RWPE2 (cell line): ENCODE measurements around the gene DNAJB13.

Experiments used
- ATAC-seq: fragments of 200-7000 bp; cut with Tn5 transposase; 3 replicates; pipeline ENCODE4 v1.9.1; 2021; ENCODE audit warnings: low read depth
- DNase-seq: peaks from one replicate; pipeline ENCODE4 v3.0.0-alpha.2; 2020; ENCODE audit warnings: low spot score
- H3K27ac ChIP-seq: fragments of 450-650 bp; 2 replicates; pipeline ENCODE4 v1.5.1; 2017; ENCODE audit warnings: mild to moderate bottlenecking; ENCODE audit not compliant: poor library complexity, severe bottlenecking
- H3K27me3 ChIP-seq: fragments of 250-450 bp; sonication (Bioruptor Pico); 2 replicates; pipeline ENCODE4 v1.5.1; 2021; ENCODE audit warnings: mild to moderate bottlenecking, moderate library complexity; ENCODE audit not compliant: insufficient read depth, poor library complexity, severe bottlenecking
- H3K36me3 ChIP-seq: fragments of 250-450 bp; sonication (Bioruptor Pico); 2 replicates; pipeline ENCODE4 v1.5.1; 2020; ENCODE audit warnings: low read depth, mild to moderate bottlenecking, moderate library complexity
- H3K4me1 ChIP-seq: fragments of 250-450 bp; sonication (Bioruptor Pico); 2 replicates; pipeline ENCODE4 v1.5.1; 2021; ENCODE audit warnings: mild to moderate bottlenecking, moderate library complexity; ENCODE audit not compliant: insufficient read depth, poor library complexity, severe bottlenecking
- H3K4me3 ChIP-seq: fragments of 250-450 bp; sonication (Bioruptor Pico); 2 replicates; pipeline ENCODE4 v1.5.1; 2021; ENCODE audit warnings: mild to moderate bottlenecking, moderate library complexity; ENCODE audit not compliant: severe bottlenecking
- H3K9me3 ChIP-seq: fragments of 250-450 bp; sonication (Bioruptor Pico); 2 replicates; pipeline ENCODE4 v1.5.1; 2021; ENCODE audit warnings: mild to moderate bottlenecking, moderate library complexity; ENCODE audit not compliant: severe bottlenecking
- TF ChIP-seq, protein P1 (sequence below): fragments of 450-650 bp; IDR thresholded peaks from one replicate; pipeline ENCODE4 v1.5.1; 2017; ENCODE audit warnings: mild to moderate bottlenecking, moderate library complexity; ENCODE audit not compliant: poor library complexity, severe bottlenecking

Gene DNAJB13

DNA sequence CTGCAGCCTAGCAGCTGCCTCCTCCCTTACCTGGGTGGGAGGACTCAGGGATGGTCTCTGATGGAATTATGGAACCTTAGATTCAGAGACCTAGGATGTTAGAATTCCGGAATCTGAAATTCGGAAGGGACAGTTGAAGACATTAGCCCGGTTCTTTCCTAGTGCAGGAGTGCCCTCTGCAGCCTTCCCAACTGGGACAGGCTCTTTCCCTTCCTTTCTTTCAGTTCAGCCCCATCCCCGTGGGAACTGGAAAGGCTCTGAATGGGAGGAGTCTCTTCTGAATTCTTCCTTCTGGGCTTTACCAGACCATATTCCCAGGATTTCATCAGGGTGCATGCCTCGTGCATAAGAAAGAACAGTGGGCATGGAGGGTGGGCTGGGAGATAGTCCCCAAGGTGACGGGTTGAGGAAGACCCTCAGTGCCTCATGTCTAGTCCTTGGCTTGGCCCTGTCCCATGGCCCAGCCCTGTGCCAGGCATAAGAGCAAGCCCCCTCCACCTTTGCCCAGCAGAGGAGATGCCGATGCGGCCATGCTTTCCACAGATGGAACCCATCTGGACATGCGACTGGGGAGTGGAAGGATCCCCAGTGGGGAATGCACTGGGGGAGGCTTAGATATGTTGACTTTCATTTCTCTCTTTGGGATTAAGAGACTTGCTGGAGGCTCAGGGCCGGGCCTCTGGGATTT lies 14.4 kb downstream of the DNAJB13 start:
- no peaks in the 10 kb centered on the region for H3K36me3 ChIP-seq
- no peak for DNase-seq
- H3K4me1 ChIP-seq = no peaks in the 10 kb centered on the region
- no peak overlapping the region for H3K27ac ChIP-seq
- TF ChIP-seq, protein P1, sequence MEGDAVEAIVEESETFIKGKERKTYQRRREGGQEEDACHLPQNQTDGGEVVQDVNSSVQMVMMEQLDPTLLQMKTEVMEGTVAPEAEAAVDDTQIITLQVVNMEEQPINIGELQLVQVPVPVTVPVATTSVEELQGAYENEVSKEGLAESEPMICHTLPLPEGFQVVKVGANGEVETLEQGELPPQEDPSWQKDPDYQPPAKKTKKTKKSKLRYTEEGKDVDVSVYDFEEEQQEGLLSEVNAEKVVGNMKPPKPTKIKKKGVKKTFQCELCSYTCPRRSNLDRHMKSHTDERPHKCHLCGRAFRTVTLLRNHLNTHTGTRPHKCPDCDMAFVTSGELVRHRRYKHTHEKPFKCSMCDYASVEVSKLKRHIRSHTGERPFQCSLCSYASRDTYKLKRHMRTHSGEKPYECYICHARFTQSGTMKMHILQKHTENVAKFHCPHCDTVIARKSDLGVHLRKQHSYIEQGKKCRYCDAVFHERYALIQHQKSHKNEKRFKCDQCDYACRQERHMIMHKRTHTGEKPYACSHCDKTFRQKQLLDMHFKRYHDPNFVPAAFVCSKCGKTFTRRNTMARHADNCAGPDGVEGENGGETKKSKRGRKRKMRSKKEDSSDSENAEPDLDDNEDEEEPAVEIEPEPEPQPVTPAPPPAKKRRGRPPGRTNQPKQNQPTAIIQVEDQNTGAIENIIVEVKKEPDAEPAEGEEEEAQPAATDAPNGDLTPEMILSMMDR = no peak
- H3K9me3 ChIP-seq = no peaks in the 10 kb centered on the region
- H3K4me3 ChIP-seq = no peak overlapping the region
- no peaks in the 10 kb centered on the region for H3K27me3 ChIP-seq
- no peak for ATAC-seq

GRCh38 chr11:73965764-73966121 lies 14.9 kb downstream of the DNAJB13 start:
- TF ChIP-seq, protein P1 = no peak
- no peaks in the 10 kb centered on the region for H3K4me1 ChIP-seq
- H3K27me3 ChIP-seq = no peaks in the 10 kb centered on the region
- DNase-seq (no peak), ATAC-seq (no peak)
- no peak overlapping the region for H3K27ac ChIP-seq
- no peak overlapping the region for H3K4me3 ChIP-seq
- H3K9me3 ChIP-seq = no peaks in the 10 kb centered on the region
- H3K36me3 ChIP-seq = no peaks in the 10 kb centered on the region

GRCh38 chr11:73968356-73968966 lies 17.6 kb downstream of the DNAJB13 start:
- no peak for ATAC-seq
- no peaks in the 10 kb centered on the region for H3K9me3 ChIP-seq
- no peak overlapping the region for H3K27ac ChIP-seq
- no peak for DNase-seq
- no peaks in the 10 kb centered on the region for H3K27me3 ChIP-seq
- TF ChIP-seq, protein P1 = no peak
- no peak overlapping the region for H3K4me3 ChIP-seq
- no peaks in the 10 kb centered on the region for H3K36me3 ChIP-seq
- H3K4me1 ChIP-seq = no peaks in the 10 kb centered on the region

GRCh38 chr11:73969091-73969490 lies 18.3 kb downstream of the DNAJB13 start:
- Histone ChIP-seq H3K27ac (no peak overlapping the region), H3K4me3 (no peak overlapping the region), H3K27me3 (no peaks in the 10 kb centered on the region), H3K9me3 (no peaks in the 10 kb centered on the region), H3K36me3 (no peaks in the 10 kb centered on the region), H3K4me1 (no peaks in the 10 kb centered on the region)
- no peak for DNase-seq
- TF ChIP-seq, protein P1 = no peak
- no peak for ATAC-seq

DNA sequence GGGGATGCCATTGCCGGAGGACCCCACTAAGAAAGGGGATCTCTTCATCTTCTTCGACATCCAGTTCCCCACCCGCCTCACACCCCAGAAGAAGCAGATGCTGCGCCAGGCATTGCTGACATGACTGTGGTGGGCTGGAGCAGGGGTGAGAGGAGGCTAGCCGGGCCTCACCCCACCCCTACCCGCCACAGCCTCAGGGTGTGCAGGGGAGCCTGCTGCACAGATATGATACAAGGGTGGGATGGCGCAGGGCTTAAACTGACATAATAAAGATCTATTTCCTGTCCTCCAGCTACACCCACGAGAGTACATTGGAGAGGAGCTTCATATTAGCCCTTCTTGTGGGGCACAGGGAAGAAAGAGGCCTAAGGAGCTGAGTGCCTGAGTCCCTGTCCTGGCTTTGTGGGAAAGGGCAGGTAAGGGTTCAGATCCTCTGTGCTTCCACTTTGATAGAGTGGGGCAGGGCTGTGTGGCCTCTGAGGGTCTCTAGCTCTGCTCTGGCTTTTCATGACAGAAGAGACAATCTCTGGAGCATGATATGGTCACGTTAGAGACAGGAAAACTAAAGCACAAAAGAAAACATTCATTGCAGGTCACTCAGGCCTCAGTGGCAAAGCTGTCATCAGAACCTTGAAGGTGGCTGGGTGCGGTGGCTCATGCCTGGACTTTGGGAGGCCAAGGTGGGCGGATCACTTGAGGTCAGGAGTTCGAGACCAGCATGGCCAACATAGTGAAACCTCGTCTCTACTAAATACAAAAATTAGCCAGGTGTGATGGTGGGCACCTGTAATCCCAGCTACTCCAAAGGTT lies 19.4 kb downstream of the DNAJB13 start:
- H3K4me1 ChIP-seq = no peaks in the 10 kb centered on the region
- H3K27ac ChIP-seq = no peak overlapping the region
- H3K9me3 ChIP-seq = no peaks in the 10 kb centered on the region
- DNase-seq (no peak), ATAC-seq (no peak)
- H3K27me3 ChIP-seq = no peaks in the 10 kb centered on the region
- TF ChIP-seq, protein P1 = no peak
- H3K36me3 ChIP-seq = no peaks in the 10 kb centered on the region
- no peak overlapping the region for H3K4me3 ChIP-seq
